ENCODE data around the gene ZBTB21. TPM values are rescaled to one million over a fixed set of nuclear protein-coding genes. Genes with fewer than 3 reads are reported as not detected.

The ZBTB21 gene
- total RNA-seq, 1 experiment from 2014 or later: 18.1 TPM

GRCh38 chr21:42022091-42022430 lies 11.9 kb upstream of the ZBTB21 start:
- Mint-ChIP-seq H3K36me3 (ENCODE audit: insufficient read depth in 1 of 3, low read depth in 3 of 3) (no peaks in the 10 kb centered on the region), H3K9me3 (no peaks in the 10 kb centered on the region), H3K4me1 (peaks cover 13 to 25% of the 10 kb centered on the region in 2 experiments), H3K27ac (peak overlapping the region in 1 of 3 experiments; percentile 86; a peak in 2 of 7 replicates), H3K4me3 (peak overlapping the region in 1 of 2 experiments; percentile 33; a peak in 2 of 5 replicates), H3K27me3 (ENCODE audit: low read depth) (peaks cover 24% of the 10 kb centered on the region)
- H3K4ac ChIP-seq (ENCODE audit: low read depth, low read length): no peak overlapping the region; the same call in 1 of the 2 replicates
- no CpG with 5 or more reads among the region's 12 CpGs for WGBS (ENCODE audit: extremely low coverage, insufficient read length, low lambda C conversion rate)
- H2BK120ac ChIP-seq (ENCODE audit: low read depth, low read length, poor library complexity, severe bottlenecking): no peak overlapping the region
- H2BK5ac ChIP-seq (ENCODE audit: insufficient read length, low read length): no peak overlapping the region
- DNase-seq: peak; percentile 52
- peak overlapping the region; percentile 74; the same call in 1 of the 2 replicates for H3K14ac ChIP-seq (ENCODE audit: insufficient read depth, low read length)
- H2BK15ac ChIP-seq (ENCODE audit: low read depth, low read length): no peak overlapping the region
- H4K8ac ChIP-seq (replicated peaks; ENCODE audit: insufficient read length, low read depth, low read length): no peak overlapping the region
- H3K23ac ChIP-seq (ENCODE audit: insufficient read length, low read depth, low read length): no peak overlapping the region
- no peak overlapping the region for H2BK12ac ChIP-seq (ENCODE audit: insufficient read length, low read depth, low read length)
- no peak overlapping the region for H3K4me2 ChIP-seq (ENCODE audit: insufficient read depth, insufficient read length, low read length)
- H2AK5ac ChIP-seq (ENCODE audit: insufficient read length, low read length): no peak overlapping the region
- no peak overlapping the region for H3K56ac ChIP-seq (ENCODE audit: insufficient read length, low read depth, low read length)
- H3K18ac ChIP-seq (ENCODE audit: insufficient read length, low read depth, low read length): peak overlapping the region; percentile 76
- H3K9ac ChIP-seq (ENCODE audit: extremely low read depth, insufficient read length, low read length): no peak overlapping the region
- no peaks in the 10 kb centered on the region for H4K20me1 ChIP-seq (ENCODE audit: control insufficient read depth, insufficient read depth, insufficient read length)
- TF ChIP-seq CTCF (conservative IDR thresholded peaks at IDR 0.05): no peak
- H3K9me3 ChIP-seq (ENCODE audit: control insufficient read depth, low read depth, low read length): no peaks in the 10 kb centered on the region
- no peak overlapping the region for H3T11ph ChIP-seq (ENCODE audit: low read length)
- no peaks in the 10 kb centered on the region for H3K27me3 ChIP-seq (ENCODE audit: insufficient read depth, low read length)
- no peaks in the 10 kb centered on the region; the same call in 1 of the 2 replicates for H3K4me1 ChIP-seq (ENCODE audit: insufficient read depth, low read length)
- peaks cover 3% of the 10 kb centered on the region for H3K23me2 ChIP-seq (ENCODE audit: insufficient read length, low read depth, low read length, poor library complexity, severe bottlenecking)
- H3K79me1 ChIP-seq (ENCODE audit: insufficient read depth, low read depth, low read length, poor library complexity, severe bottlenecking): no peaks in the 10 kb centered on the region
- H3K79me2 ChIP-seq (ENCODE audit: insufficient read depth, low read length): no peaks in the 10 kb centered on the region
- no peak overlapping the region for H2BK20ac ChIP-seq (ENCODE audit: low read depth, low read length, poor library complexity, severe bottlenecking)
- H4K5ac ChIP-seq (ENCODE audit: insufficient read length, low read depth, low read length): no peak overlapping the region
- H4K91ac ChIP-seq (ENCODE audit: insufficient read length, low read depth, low read length): no peak overlapping the region
- H2AFZ ChIP-seq (ENCODE audit: low read length): no peak overlapping the region
- no peak overlapping the region for H3K27ac ChIP-seq (ENCODE audit: insufficient read length, low read depth, low read length)
